Measurements from ENCODE around the gene MT1H.
A peak's percentile ranks its signal among the peaks of the same experiment; 100 is the strongest.
"Not testable (repeated sequence)": the region's sequence is repeated elsewhere in the genome, so short reads cannot be mapped to it uniquely, and the experiment has no call there.

The MT1H gene

GRCh38 chr16:56669005-56669839, at the start of gene MT1H:
MT1H (plus strand) TSS chr16:56669814; CDS start chr16:56669885, 71 bp downstream.
- H3K27ac ChIP-seq = no peak within 1 kb of the TSS
- no peaks in the 10 kb centered on the region for H3K36me3 ChIP-seq
- TF ChIP-seq CTCF (IDR thresholded peaks at IDR 0.05; ENCODE audit: low read depth, low read length) = no peak
- no peak within 1 kb of the TSS for H3K4me3 ChIP-seq (ENCODE audit: low read depth, low read length)
- DNase-seq = no peak
- H3K27me3 ChIP-seq (ENCODE audit: insufficient read depth, low read depth, severe bottlenecking) = no peaks in the 10 kb centered on the region
- H3K9me3 ChIP-seq (ENCODE audit: severe bottlenecking) = no peaks in the 10 kb centered on the region

- DNase-seq = peak; percentile 34
- H3K36me3 ChIP-seq = no peaks in the 10 kb centered on the region
- no peaks in the 10 kb centered on the region for H3K27me3 ChIP-seq (ENCODE audit: insufficient read depth, low read depth, severe bottlenecking)
- no peaks in the 10 kb centered on the region for H3K9me3 ChIP-seq (ENCODE audit: severe bottlenecking)
- H3K27ac ChIP-seq = no peak overlapping the region
- TF ChIP-seq CTCF (IDR thresholded peaks at IDR 0.05; ENCODE audit: low read depth, low read length) = no peak
- H3K4me3 ChIP-seq (ENCODE audit: low read depth, low read length) = no peak overlapping the region
Observed at GRCh38 chr16:56620339-56620897, 49.2 kb upstream of the MT1H start.

- not testable (repeated sequence) for H3K36me3 ChIP-seq; H3K9me3 ChIP-seq (ENCODE audit: severe bottlenecking); DNase-seq; H3K27ac ChIP-seq; H3K27me3 ChIP-seq (ENCODE audit: insufficient read depth, low read depth, severe bottlenecking); H3K4me3 ChIP-seq (ENCODE audit: low read depth, low read length)
Observed at GRCh38 chr16:56621665-56622445, 47.8 kb upstream of the MT1H start.

GRCh38 chr16:56623184-56623583, 46.4 kb upstream of the MT1H start:
- not testable (repeated sequence) for H3K27ac ChIP-seq; H3K36me3 ChIP-seq; H3K4me3 ChIP-seq (ENCODE audit: low read depth, low read length); H3K9me3 ChIP-seq (ENCODE audit: severe bottlenecking); H3K27me3 ChIP-seq (ENCODE audit: insufficient read depth, low read depth, severe bottlenecking); DNase-seq

GRCh38 chr16:56623637-56624036, 46.0 kb upstream of the MT1H start:
- no peaks in the 10 kb centered on the region for H3K36me3 ChIP-seq
- H3K27me3 ChIP-seq (ENCODE audit: insufficient read depth, low read depth, severe bottlenecking) = no peaks in the 10 kb centered on the region
- H3K27ac ChIP-seq = no peak overlapping the region
- no peaks in the 10 kb centered on the region for H3K9me3 ChIP-seq (ENCODE audit: severe bottlenecking)
- no peak overlapping the region for H3K4me3 ChIP-seq (ENCODE audit: low read depth, low read length)
- DNase-seq = no peak
- no peak for TF ChIP-seq CTCF (IDR thresholded peaks at IDR 0.05; ENCODE audit: low read depth, low read length)

- no peak within 1 kb of the TSS for H3K4me3 ChIP-seq (ENCODE audit: low read depth, low read length)
- no peak for DNase-seq
- no peaks in the 10 kb centered on the region for H3K27me3 ChIP-seq (ENCODE audit: insufficient read depth, low read depth, severe bottlenecking)
- H3K9me3 ChIP-seq (ENCODE audit: severe bottlenecking) = no peaks in the 10 kb centered on the region
- no peaks in the 10 kb centered on the region for H3K36me3 ChIP-seq
- no peak within 1 kb of the TSS for H3K27ac ChIP-seq
- TF ChIP-seq CTCF (IDR thresholded peaks at IDR 0.05; ENCODE audit: low read depth, low read length) = no peak
Observed at GRCh38 chr16:56625140-56625942, 44.3 kb upstream of the MT1H start, which contains the start of gene MT1E. MT1E (plus strand) TSS chr16:56625781; CDS start chr16:56625852, 71 bp downstream.
